Parathyroid adenoma (tissue), 2 donors: Measurements from ENCODE around the gene SLC5A1.
A peak's percentile ranks its signal among the peaks of the same experiment; 100 is the strongest.

Experiments
- H2AFZ ChIP-seq: fragments of 300-600 bp; sonication (generic); one replicate; pipeline ENCODE4 v1.7.0; 2017; ENCODE audit warnings: antibody characterized with exemption, mild to moderate bottlenecking
- H3K27ac ChIP-seq: fragments of 300-600 bp; sonication (generic); one replicate; pipeline ENCODE4 v1.7.0; 2017
- H3K27me3 ChIP-seq: fragments of 300-600 bp; sonication (generic); one replicate; pipeline ENCODE4 v1.7.0; 2017; ENCODE audit warnings: low read length; ENCODE audit not compliant: control insufficient read depth, insufficient read depth
- H3K36me3 ChIP-seq: fragments of 300-600 bp; sonication (generic); one replicate; pipeline ENCODE4 v1.7.0; 2017; ENCODE audit warnings: low read length; ENCODE audit not compliant: control insufficient read depth, insufficient read depth
- H3K4me1 ChIP-seq: fragments of 300-600 bp; sonication (generic); one replicate; pipeline ENCODE4 v1.7.0; 2017; ENCODE audit warnings: control low read depth
- H3K4me2 ChIP-seq: fragments of 300-600 bp; sonication (generic); one replicate; pipeline ENCODE4 v1.7.0; 2017; ENCODE audit warnings: low read length
- H3K4me3 ChIP-seq: fragments of 300-600 bp; sonication (generic); one replicate; pipeline ENCODE4 v1.7.0; 2017; ENCODE audit warnings: low read depth, low read length
- H3K79me2 ChIP-seq: fragments of 300-600 bp; sonication (generic); one replicate; pipeline ENCODE4 v1.7.0; 2017; ENCODE audit warnings: control low read depth
- H3K9ac ChIP-seq: fragments of 300-600 bp; sonication (generic); one replicate; pipeline ENCODE4 v1.7.0; 2017; ENCODE audit warnings: mild to moderate bottlenecking
- H3K9me3 ChIP-seq: fragments of 300-600 bp; sonication (generic); one replicate; pipeline ENCODE4 v1.7.0; 2017; ENCODE audit warnings: low read length; ENCODE audit not compliant: control insufficient read depth
- TF ChIP-seq, protein P1 (sequence below): fragments of 300-600 bp; sonication (generic); IDR thresholded peaks from one replicate; pipeline ENCODE4 v1.7.0; 2017; ENCODE audit warnings: antibody characterized with exemption, mild to moderate bottlenecking
- donor health status: primary hyperparathyroidism.

SLC5A1 gene

DNA sequence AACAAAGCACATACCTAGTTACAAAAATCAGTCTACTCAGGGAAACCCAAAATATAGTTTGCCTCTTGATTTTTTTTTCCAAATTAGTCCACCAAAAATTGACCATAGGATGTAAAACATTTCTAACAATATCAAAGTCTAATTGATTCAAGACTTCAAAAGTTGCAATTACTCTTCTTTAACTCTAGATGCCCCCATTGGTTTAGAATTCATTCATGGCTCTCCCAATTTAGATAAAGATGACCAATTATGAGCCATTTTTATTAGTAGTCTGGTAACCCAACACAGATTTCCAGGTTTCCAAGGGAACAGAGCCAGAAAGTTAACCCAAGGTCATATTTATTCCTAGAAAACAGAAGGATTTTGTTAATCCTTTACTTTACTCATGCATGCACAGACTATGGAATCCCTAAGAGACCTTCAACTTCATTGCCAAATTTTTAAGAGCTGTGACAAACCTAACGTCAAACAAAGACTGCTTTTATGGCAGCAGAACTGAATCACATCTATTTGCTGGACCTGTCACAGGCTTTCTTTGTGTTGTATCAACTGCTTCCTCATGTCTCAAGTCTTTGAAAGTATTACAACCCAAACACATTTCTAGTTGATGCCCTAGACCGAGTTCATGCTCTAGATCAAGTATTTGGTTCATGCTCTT is 60.7 kb downstream of the SLC5A1 start:
- H3K4me1 ChIP-seq: no peaks in the 10 kb centered on the region
- H3K9ac ChIP-seq: no peak overlapping the region
- H2AFZ ChIP-seq: no peak overlapping the region
- no peak overlapping the region for H3K4me2 ChIP-seq
- H3K79me2 ChIP-seq: no peaks in the 10 kb centered on the region
- H3K27ac ChIP-seq: no peak overlapping the region
- H3K27me3 ChIP-seq: no peaks in the 10 kb centered on the region
- H3K36me3 ChIP-seq: no peaks in the 10 kb centered on the region
- TF ChIP-seq, protein P1, sequence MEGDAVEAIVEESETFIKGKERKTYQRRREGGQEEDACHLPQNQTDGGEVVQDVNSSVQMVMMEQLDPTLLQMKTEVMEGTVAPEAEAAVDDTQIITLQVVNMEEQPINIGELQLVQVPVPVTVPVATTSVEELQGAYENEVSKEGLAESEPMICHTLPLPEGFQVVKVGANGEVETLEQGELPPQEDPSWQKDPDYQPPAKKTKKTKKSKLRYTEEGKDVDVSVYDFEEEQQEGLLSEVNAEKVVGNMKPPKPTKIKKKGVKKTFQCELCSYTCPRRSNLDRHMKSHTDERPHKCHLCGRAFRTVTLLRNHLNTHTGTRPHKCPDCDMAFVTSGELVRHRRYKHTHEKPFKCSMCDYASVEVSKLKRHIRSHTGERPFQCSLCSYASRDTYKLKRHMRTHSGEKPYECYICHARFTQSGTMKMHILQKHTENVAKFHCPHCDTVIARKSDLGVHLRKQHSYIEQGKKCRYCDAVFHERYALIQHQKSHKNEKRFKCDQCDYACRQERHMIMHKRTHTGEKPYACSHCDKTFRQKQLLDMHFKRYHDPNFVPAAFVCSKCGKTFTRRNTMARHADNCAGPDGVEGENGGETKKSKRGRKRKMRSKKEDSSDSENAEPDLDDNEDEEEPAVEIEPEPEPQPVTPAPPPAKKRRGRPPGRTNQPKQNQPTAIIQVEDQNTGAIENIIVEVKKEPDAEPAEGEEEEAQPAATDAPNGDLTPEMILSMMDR: peak; percentile 12
- no peaks in the 10 kb centered on the region for H3K9me3 ChIP-seq
- no peak overlapping the region for H3K4me3 ChIP-seq

DNA sequence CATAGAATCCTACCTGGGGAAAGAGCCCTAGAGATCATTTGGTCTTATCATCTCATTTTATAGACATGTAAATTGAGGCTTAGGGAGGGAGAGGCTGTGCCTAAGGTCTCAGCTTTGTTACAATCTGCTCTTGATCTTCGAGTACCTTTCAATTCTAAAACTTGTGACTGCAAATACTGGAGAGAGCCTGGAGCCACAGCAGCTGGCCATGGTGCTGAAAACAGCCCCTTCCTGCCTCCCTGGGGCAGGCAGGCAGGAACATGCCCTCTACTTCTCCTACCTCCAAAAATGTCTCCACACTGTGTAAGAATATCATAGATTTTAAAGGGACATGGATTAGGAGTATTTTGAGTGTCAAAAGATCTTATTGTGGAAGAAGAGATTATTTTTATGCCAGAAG is 63.9 kb downstream of the SLC5A1 start:
- TF ChIP-seq, protein P1: no peak
- no peaks in the 10 kb centered on the region for H3K79me2 ChIP-seq

DNA sequence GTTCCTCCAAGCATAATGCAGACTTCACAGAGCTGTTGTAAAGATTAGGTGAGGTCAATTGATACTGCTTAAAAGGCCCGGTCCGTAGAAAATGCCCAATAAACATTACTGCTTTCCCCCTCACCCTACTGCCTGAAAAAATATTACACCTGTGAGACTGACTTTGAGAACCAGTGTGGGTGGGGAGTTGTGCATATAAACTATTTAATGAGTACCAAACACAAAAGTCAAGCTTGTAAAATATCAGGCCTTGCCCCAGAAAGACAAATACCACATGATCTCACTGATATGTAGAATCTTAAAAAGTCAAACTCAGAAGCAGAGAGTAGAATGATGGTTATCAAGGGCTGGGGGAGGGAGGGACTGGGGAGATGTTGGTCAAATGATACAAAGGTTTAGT is 69.3 kb downstream of the SLC5A1 start:
- Histone ChIP-seq H3K27ac (no peak overlapping the region), H3K4me1 (no peaks in the 10 kb centered on the region), H3K4me3 (no peak overlapping the region), H3K4me2 (no peak overlapping the region), H3K9ac (no peak overlapping the region), H2AFZ (no peak overlapping the region), H3K27me3 (no peaks in the 10 kb centered on the region), H3K9me3 (no peaks in the 10 kb centered on the region), H3K36me3 (no peaks in the 10 kb centered on the region), H3K79me2 (no peaks in the 10 kb centered on the region)
- TF ChIP-seq, protein P1: no peak

More for the DNA sequence above, 63.9 kb downstream of the SLC5A1 start:
- Histone ChIP-seq H3K4me1 (no peaks in the 10 kb centered on the region), H2AFZ (no peak overlapping the region), H3K4me3 (no peak overlapping the region), H3K9me3 (no peaks in the 10 kb centered on the region), H3K27ac (no peak overlapping the region), H3K36me3 (no peaks in the 10 kb centered on the region), H3K9ac (no peak overlapping the region), H3K4me2 (no peak overlapping the region), H3K27me3 (no peaks in the 10 kb centered on the region)

DNA sequence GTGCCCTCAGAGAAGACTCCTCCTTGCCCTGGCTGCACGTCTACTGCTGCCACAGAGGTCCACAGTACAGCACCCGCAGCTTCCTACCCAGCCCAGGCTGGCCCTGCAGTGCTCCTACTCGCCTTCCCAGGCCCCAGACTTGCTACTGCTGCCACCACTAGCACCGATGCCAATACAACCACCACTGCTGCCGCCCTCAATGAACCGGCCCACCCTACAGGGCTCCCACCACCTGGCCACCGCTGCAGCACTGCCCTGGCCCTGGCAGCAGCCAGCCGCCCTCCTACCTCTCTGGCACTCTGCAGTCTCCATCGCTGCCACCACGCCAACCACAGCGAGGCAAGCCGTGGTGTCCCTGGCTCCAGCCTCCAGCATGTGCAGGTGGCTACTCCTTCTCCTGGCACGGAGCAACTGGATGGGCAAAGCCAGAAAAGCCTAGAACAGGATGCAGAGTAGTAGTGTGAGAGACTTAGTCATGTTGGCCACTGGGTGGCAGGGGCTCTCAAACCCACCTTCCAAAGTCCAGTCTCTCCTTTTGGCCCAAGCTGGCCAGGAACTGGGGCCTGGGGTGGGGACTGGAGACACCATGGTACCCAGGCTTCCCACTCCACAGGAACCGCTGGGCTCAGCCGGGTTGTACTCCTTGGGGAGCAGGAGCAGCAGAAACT is 76.6 kb downstream of the SLC5A1 start:
- Histone ChIP-seq H3K27ac (no peak overlapping the region), H3K4me2 (no peak overlapping the region), H3K27me3 (no peaks in the 10 kb centered on the region), H3K4me3 (no peak overlapping the region), H3K9me3 (no peaks in the 10 kb centered on the region), H2AFZ (no peak overlapping the region), H3K79me2 (no peaks in the 10 kb centered on the region), H3K36me3 (no peaks in the 10 kb centered on the region), H3K9ac (no peak overlapping the region), H3K4me1 (no peaks in the 10 kb centered on the region)
- TF ChIP-seq, protein P1: no peak

- no peaks in the 10 kb centered on the region for H3K27me3 ChIP-seq
- no peaks in the 10 kb centered on the region for H3K4me1 ChIP-seq
- no peaks in the 10 kb centered on the region for H3K79me2 ChIP-seq
- TF ChIP-seq, protein P1: no peak
- H3K4me2 ChIP-seq: no peak overlapping the region
- H3K27ac ChIP-seq: no peak overlapping the region
- no peaks in the 10 kb centered on the region for H3K9me3 ChIP-seq
- no peak overlapping the region for H3K9ac ChIP-seq
- no peak overlapping the region for H2AFZ ChIP-seq
- no peaks in the 10 kb centered on the region for H3K36me3 ChIP-seq
- H3K4me3 ChIP-seq: no peak overlapping the region
Measured at GRCh38 chr22:32120603-32121002, 77.5 kb downstream of the SLC5A1 start.
